GM13976 (cell line): ENCODE measurements around the gene TACC2.

Experiments
- DNase-seq: peaks from one replicate; pipeline ENCODE4 v3.0.0; 2012; ENCODE audit warnings: low spot score
- CTCF ChIP-seq: IDR thresholded peaks from 2 replicates; pipeline ENCODE4 v1.5.1; 2012; ENCODE audit warnings: borderline replicate concordance, mild to moderate bottlenecking; ENCODE audit not compliant: insufficient read depth; ENCODE audit errors: extremely low read depth, missing control alignments, control extremely low read depth
- in situ Hi-C: fragments of 300-500 bp; cut with MboI; formaldehyde crosslinking; loops from one replicate; pipeline ENCODE4 v1.12.0; 2022; ENCODE audit warnings: low sequenced_read_pairs, mixed read lengths, inconsistent platforms; ENCODE audit not compliant: unreplicated experiment

The TACC2 gene

GRCh38 chr10:122082616-122083477 lies 93.9 kb downstream of the TACC2 start:
- no peak for TF ChIP-seq CTCF
- in situ Hi-C loops, result no loop called here
- DNase-seq, result no peak

- in situ Hi-C loops, result no loop called here
- no peak for DNase-seq
- no peak for TF ChIP-seq CTCF
Observed at GRCh38 chr10:122083478-122084025, 94.6 kb downstream of the TACC2 start.

- TF ChIP-seq CTCF, result no peak
- in situ Hi-C loops, result no loop called here
- no peak for DNase-seq
Observed at GRCh38 chr10:122084286-122085041, 95.5 kb downstream of the TACC2 start.

GRCh38 chr10:122085423-122085911 lies 96.5 kb downstream of the TACC2 start:
- in situ Hi-C loops, result no loop called here
- no peak for TF ChIP-seq CTCF
- DNase-seq, result no peak

GRCh38 chr10:122086416-122087240 lies 97.7 kb downstream of the TACC2 start:
- no peak for DNase-seq
- in situ Hi-C loops, result no loop called here
- TF ChIP-seq CTCF, result no peak

- TF ChIP-seq CTCF, result no peak
- no peak for DNase-seq
- in situ Hi-C loops, result no loop called here
Observed at GRCh38 chr10:122087436-122087835, 98.5 kb downstream of the TACC2 start.
